ENCODE data around the gene SH2D3A. TPM values are rescaled to one million over a fixed set of nuclear protein-coding genes. Genes with fewer than 3 reads are reported as not detected.

SH2D3A gene
- total RNA-seq, 4 donors from 2014 or later, result 0.85 to 1.8 (median 1.3) TPM; not detected in 1

- TF ChIP-seq, protein P1, sequence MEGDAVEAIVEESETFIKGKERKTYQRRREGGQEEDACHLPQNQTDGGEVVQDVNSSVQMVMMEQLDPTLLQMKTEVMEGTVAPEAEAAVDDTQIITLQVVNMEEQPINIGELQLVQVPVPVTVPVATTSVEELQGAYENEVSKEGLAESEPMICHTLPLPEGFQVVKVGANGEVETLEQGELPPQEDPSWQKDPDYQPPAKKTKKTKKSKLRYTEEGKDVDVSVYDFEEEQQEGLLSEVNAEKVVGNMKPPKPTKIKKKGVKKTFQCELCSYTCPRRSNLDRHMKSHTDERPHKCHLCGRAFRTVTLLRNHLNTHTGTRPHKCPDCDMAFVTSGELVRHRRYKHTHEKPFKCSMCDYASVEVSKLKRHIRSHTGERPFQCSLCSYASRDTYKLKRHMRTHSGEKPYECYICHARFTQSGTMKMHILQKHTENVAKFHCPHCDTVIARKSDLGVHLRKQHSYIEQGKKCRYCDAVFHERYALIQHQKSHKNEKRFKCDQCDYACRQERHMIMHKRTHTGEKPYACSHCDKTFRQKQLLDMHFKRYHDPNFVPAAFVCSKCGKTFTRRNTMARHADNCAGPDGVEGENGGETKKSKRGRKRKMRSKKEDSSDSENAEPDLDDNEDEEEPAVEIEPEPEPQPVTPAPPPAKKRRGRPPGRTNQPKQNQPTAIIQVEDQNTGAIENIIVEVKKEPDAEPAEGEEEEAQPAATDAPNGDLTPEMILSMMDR (IDR thresholded peaks at IDR 0.05; ENCODE audit: low read depth), result no peak
Measured at GRCh38 chr19:6732803-6733337, 34.4 kb downstream of the SH2D3A start.

DNA sequence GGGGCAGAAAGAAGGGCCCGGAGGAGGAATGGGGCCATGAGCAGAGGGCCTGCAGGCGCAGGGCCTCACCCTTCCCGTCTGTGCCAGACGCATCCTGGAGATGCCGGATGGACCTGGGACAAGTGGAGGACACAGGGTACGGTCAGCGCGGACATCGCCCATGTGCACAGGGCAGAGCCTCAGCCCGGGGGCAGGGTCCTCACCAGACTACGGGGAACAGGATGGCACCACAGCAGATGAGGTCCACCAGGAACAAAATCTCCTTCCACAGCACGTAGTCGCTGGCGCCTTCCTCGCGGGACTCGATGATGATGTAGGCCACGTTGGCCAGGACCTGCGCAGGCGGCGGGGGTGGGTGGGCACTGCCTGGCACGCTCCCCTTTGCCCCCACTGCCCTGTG is 35.4 kb downstream of the SH2D3A start:
- TF ChIP-seq, protein P1 (IDR thresholded peaks at IDR 0.05; ENCODE audit: low read depth), result no peak

- TF ChIP-seq, protein P1 (IDR thresholded peaks at IDR 0.05; ENCODE audit: low read depth), result no peak
Measured at GRCh38 chr19:6730941-6731670, 36.1 kb downstream of the SH2D3A start.

GRCh38 chr19:6730153-6730804 is 37.0 kb downstream of the SH2D3A start:
- TF ChIP-seq, protein P1 (IDR thresholded peaks at IDR 0.05; ENCODE audit: low read depth), result no peak

GRCh38 chr19:6729573-6730152 is 37.6 kb downstream of the SH2D3A start:
- TF ChIP-seq, protein P1 (IDR thresholded peaks at IDR 0.05; ENCODE audit: low read depth), result no peak

DNA sequence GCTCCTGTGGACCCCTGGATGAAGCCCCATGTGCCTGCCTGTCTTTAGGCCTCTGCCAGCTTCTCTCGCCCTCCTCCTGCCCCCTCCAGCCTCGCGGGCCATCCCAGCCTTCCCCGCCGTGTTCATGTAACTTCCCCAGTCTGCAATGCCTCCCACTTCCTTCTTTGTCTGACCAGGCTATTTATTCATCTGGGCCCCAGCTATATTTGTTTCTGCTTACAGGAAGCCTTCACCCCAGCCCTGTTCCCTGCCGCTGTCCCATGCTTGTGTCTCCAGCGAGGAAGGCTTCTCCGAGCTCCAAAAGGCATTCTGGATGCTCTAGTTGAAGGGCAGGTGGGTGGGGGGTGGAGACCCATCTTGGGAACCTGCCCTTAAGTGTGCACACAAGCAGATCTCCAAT is 38.9 kb downstream of the SH2D3A start:
- TF ChIP-seq, protein P1 (IDR thresholded peaks at IDR 0.05; ENCODE audit: low read depth), result no peak
